ENCODE results near the gene ZNF33A. TPM values are rescaled to one million over a fixed set of nuclear protein-coding genes. Genes with fewer than 3 reads are reported as not detected.

ZNF33A gene
- total and polyA plus RNA-seq, 10 of the 15 experiments (the other 5 are each of a cell fraction or from before 2014, with no cell fraction given): 9.8 to 29.9 (median 18.3) TPM

DNA sequence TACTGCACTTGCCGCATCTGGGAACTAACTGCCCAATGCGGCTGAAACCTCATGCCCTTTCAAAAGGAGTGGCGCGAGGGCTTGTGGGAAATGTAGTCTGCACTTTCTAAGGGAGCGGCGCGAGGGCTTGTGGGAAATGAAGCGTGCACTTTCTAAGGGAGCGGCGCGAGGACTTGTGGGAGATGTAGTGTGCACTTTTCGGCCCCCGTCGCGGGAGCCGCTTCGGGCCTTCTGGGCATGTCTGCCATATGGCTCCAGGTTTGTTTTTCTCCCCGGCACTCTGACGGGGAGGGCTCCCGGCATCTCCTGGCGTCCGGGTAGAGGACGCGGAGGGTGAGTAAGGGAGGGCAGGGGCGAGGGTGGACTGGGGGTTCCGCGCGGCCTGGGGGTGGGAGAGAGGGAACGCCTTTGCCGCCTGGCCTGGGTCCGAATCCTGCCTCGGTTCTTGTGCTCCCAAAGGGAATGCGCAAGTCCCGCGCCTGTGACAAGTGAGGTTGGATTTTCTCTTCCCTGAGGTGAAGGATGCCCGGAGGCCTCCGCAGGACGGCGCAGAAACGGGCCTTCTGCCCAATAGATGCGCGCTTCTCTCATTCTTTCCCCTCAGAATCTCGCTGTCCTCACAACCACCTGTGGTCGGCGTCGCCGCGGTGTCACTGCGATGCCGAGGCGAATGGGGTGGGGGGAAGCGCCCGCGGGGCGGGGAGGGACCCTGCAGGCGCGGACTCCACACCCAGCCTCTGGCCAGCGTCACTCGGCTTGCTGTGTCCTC is 83.9 kb downstream of the ZNF33A start, which contains the start of gene ZNF37A (continued):
- TF ChIP-seq E4F1 (IDR thresholded peaks at IDR 0.05; ENCODE audit: borderline replicate concordance, partially characterized antibody) (no peak), RCOR1 (conservative IDR thresholded peaks at IDR 0.05; ENCODE audit: low read depth, low read length) (no peak), ETV6 (conservative IDR thresholded peaks at IDR 0.05 in 1 of 2, IDR thresholded peaks at IDR 0.05 in 1 of 2; ENCODE audit: borderline replicate concordance in 1 of 2, low read depth in 1 of 2) (no peak), NFIC (IDR thresholded peaks at IDR 0.05; ENCODE audit: low read depth, low read length) (no peak), HDGF (IDR thresholded peaks at IDR 0.05) (no peak), BMI1 (IDR thresholded peaks at IDR 0.05; ENCODE audit: borderline replicate concordance) (no peak), TARDBP (IDR thresholded peaks at IDR 0.05; ENCODE audit: borderline replicate concordance) (no peak), MTA3 (IDR thresholded peaks at IDR 0.05; ENCODE audit: borderline replicate concordance, low read length) (no peak), NFYA (IDR thresholded peaks at IDR 0.05; ENCODE audit: borderline replicate concordance, low read depth, low read length) (no peak), IRF4 (IDR thresholded peaks at IDR 0.05; ENCODE audit: low read depth, low read length) (no peak), E2F4 (IDR thresholded peaks at IDR 0.05; ENCODE audit: low read depth, low read length) (no peak), CHD1 (IDR thresholded peaks at IDR 0.05; ENCODE audit: low read depth, low read length) (no peak), PML (IDR thresholded peaks at IDR 0.05; ENCODE audit: low read length) (peak; percentile 74; the same call in 1 of the 2 replicates), ATF3 (IDR thresholded peaks at IDR 0.05; ENCODE audit: borderline replicate concordance, extremely low read depth, low read depth, low read length) (peak; percentile 35; the same call in 1 of the 2 replicates), TCF12 (IDR thresholded peaks at IDR 0.05; ENCODE audit: low read depth, low read length) (no peak), SMAD5 (IDR thresholded peaks at IDR 0.05; ENCODE audit: low read depth) (no peak), ATF2 (IDR thresholded peaks at IDR 0.05; ENCODE audit: low read length) (no peak), RFX5 (IDR thresholded peaks at IDR 0.05; ENCODE audit: low read depth, low read length) (no peak)
- TF ChIP-seq, protein P1, sequence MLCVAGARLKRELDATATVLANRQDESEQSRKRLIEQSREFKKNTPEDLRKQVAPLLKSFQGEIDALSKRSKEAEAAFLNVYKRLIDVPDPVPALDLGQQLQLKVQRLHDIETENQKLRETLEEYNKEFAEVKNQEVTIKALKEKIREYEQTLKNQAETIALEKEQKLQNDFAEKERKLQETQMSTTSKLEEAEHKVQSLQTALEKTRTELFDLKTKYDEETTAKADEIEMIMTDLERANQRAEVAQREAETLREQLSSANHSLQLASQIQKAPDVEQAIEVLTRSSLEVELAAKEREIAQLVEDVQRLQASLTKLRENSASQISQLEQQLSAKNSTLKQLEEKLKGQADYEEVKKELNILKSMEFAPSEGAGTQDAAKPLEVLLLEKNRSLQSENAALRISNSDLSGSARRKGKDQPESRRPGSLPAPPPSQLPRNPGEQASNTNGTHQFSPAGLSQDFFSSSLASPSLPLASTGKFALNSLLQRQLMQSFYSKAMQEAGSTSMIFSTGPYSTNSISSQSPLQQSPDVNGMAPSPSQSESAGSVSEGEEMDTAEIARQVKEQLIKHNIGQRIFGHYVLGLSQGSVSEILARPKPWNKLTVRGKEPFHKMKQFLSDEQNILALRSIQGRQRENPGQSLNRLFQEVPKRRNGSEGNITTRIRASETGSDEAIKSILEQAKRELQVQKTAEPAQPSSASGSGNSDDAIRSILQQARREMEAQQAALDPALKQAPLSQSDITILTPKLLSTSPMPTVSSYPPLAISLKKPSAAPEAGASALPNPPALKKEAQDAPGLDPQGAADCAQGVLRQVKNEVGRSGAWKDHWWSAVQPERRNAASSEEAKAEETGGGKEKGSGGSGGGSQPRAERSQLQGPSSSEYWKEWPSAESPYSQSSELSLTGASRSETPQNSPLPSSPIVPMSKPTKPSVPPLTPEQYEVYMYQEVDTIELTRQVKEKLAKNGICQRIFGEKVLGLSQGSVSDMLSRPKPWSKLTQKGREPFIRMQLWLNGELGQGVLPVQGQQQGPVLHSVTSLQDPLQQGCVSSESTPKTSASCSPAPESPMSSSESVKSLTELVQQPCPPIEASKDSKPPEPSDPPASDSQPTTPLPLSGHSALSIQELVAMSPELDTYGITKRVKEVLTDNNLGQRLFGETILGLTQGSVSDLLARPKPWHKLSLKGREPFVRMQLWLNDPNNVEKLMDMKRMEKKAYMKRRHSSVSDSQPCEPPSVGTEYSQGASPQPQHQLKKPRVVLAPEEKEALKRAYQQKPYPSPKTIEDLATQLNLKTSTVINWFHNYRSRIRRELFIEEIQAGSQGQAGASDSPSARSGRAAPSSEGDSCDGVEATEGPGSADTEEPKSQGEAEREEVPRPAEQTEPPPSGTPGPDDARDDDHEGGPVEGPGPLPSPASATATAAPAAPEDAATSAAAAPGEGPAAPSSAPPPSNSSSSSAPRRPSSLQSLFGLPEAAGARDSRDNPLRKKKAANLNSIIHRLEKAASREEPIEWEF (IDR thresholded peaks at IDR 0.05; ENCODE audit: insufficient replicate concordance, low read depth, low read length): no peak
